Panc1 (cell line): ENCODE data around the gene TMPRSS13.

ENCODE experiments used
- CTCF ChIP-seq: fragments of 450-650 bp; IDR thresholded peaks from 2 replicates; pipeline ENCODE4 v1.5.1; 2017; ENCODE audit warnings: mild to moderate bottlenecking
- POLR2AphosphoS5 ChIP-seq: IDR thresholded peaks from 2 replicates; pipeline ENCODE4 v1.6.1; 2012; ENCODE audit warnings: mild to moderate bottlenecking, low read depth, low read length, moderate library complexity
- REST ChIP-seq, 2 experiments: IDR thresholded peaks; 2 replicates each; pipeline ENCODE4 v1.6.1; 2011 to 2012; ENCODE audit warnings: low read depth in 2 of 2, control low read depth in 1 of 2, low read length in 1 of 2, mild to moderate bottlenecking in 1 of 2, moderate library complexity in 1 of 2; ENCODE audit not compliant: insufficient read depth in 1 of 2
- SIN3A ChIP-seq: IDR thresholded peaks from 2 replicates; pipeline ENCODE4 v1.6.1; 2012; ENCODE audit warnings: low read depth, mild to moderate bottlenecking, low read length, moderate library complexity, borderline replicate concordance; ENCODE audit not compliant: insufficient read depth

GRCh38 chr11:117888139-117888566 is 41.0 kb downstream of the TMPRSS13 start:
- TF ChIP-seq CTCF = no peak
- no peak for TF ChIP-seq SIN3A
- no peak for TF ChIP-seq POLR2AphosphoS5
- no peak for TF ChIP-seq REST (IDR thresholded peaks at IDR 0.05; ENCODE audit: insufficient read depth in 1 of 2, low read depth in 2 of 2, low read length in 1 of 2)
